Activated T-helper 1 cell treated with anti-CD3 and anti-CD28 coated beads, Interleukin-2, amount 50 U/mL, for 16 hours (primary cell): ENCODE data around the gene UBAC1.
A peak's percentile ranks its signal among the peaks of the same experiment; 100 is the strongest.
"Not testable (repeated sequence)": the region's sequence is repeated elsewhere in the genome, so short reads cannot be mapped to it uniquely, and the experiment has no call there.

ENCODE experiments used
- DNase-seq, 2 donors: peaks; one replicate each; pipeline ENCODE4 v3.0.0-alpha.2; 2020; ENCODE audit warnings: low read depth in 1 of 2, low spot score in 1 of 2

Gene UBAC1

DNA sequence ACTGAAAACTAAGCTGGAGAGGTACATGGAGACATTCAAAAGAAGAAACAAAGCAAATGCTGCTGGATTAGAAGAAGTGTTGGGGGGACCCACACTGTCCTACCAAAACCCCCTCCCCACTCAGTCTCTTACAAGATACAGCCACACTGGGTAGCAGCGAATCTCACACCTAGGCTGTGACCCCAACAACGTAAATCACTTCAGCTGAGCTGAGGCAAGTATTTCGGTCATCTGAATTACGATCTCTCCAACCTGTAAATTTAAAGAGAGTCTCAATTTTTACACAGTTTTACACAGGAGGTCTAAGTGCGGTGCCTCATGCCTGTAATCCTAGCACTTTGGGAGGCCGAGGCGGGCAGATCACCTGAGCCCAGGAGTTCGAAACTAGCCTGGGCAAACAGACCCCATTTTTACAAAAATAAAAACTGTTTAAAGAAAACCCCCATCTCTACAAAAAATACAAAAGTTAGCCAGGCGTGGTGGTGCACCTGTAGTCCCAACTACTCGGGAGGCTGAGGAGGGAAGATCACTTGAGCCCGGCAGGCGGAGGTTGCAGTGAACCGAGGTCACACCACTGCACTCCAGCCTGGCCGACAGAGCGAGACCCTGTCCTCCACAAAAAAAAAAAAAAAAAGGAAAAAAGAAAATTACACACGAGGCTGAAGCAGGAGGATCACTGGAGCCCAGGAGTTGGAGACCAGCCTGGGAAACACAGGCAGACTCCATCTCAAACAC is 57.2 kb downstream of the UBAC1 start:
- no peak for DNase-seq

DNA sequence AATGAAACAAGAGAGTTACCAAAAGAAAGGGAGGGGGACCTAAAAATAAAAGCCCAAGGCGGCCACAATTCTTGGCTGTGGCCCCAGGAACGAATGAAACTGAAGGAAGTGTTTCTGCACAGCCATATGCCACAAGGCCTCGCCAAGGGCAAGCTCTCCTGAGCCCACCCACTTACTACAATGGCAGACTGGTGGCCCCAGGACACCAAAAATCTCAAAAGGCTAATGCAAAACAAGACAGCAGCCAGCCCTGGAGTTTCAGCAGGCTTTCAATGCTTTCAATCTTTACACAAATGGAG is 57.9 kb downstream of the UBAC1 start:
- no peak for DNase-seq

DNA sequence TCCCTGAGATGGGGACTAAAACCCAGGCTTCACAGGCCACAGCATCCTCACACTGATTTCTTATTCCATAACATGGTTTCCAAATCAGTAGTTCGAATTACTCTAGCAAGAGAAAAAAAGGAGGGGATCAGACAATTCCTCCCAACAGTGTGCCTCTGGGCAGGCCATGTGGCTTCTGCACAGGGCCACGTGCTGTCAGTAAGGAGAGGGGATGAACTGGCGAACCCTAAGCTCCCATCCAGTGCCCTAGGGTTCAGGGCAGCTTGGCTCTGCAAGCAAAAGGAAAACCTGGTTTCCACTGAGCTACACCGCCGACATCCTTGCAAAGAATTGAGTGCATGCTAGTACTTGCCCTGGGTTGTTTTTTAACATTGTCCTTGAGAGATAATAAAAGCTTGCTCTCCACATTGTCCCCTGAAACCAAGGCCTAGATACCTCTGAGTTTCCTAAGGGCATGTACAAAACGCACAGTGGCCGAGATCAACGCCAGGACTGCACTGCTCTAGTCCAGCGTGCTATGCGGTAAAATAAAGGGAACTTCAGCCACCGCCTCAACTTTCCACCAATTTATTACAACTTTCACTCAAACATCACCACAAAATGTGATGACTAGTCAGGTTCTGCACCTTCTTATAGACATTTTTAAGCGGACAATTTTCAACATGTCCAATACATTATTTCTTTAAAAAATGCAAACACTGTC is 58.4 kb downstream of the UBAC1 start:
- DNase-seq, result no peak

DNA sequence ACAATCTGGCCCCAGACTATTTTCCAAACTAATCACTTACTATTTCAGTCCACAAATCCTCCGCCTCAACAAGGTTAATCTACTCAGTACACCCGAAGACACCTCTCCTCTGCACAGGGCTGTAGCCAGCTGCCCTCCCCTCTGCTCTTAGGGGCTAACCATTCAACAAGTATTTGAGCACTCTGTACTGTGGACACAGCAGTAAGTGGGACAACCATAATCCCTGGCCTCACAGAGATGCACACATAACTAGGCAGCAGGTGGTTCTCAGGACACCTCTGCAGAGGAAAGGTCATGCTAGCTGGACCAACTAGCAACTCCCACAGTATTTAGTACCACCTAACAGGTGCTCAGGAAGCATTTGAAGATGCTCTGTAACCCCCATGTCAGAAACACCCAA is 59.3 kb downstream of the UBAC1 start:
- no peak for DNase-seq

DNA sequence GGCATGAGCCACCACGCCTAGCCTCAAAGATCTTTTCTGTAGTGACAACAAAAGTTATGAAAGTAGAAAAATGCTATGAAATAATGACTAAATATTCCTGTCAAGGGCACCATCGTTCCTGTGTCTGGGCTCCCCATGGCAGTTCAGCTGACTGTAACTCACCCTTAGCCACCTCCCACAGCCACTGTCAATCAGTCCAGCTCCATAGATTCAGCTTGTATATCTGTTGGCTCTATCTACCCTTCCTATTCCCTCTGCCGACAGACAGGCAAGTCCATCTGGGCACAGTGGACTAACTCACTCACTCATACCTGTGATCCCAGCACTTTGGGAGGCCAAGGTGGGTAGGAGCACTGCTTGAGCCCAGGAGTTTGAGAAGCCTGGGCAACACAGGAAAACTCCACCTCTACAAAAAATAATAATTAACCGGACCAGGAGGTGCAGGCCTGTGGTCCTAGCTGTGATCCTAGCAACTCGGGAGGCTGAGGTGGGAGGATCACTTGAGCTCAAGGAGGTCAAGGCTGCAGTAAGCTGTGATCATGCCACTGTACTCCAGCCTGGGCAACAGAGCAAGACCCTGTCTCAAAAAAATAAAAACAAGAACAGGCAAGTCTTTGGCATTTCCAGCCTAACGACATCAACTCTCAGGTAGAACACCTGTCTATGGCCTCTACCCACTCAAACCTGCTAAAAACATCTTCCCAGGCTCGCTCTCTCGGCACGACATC is 60.0 kb downstream of the UBAC1 start:
- no peak for DNase-seq

DNA sequence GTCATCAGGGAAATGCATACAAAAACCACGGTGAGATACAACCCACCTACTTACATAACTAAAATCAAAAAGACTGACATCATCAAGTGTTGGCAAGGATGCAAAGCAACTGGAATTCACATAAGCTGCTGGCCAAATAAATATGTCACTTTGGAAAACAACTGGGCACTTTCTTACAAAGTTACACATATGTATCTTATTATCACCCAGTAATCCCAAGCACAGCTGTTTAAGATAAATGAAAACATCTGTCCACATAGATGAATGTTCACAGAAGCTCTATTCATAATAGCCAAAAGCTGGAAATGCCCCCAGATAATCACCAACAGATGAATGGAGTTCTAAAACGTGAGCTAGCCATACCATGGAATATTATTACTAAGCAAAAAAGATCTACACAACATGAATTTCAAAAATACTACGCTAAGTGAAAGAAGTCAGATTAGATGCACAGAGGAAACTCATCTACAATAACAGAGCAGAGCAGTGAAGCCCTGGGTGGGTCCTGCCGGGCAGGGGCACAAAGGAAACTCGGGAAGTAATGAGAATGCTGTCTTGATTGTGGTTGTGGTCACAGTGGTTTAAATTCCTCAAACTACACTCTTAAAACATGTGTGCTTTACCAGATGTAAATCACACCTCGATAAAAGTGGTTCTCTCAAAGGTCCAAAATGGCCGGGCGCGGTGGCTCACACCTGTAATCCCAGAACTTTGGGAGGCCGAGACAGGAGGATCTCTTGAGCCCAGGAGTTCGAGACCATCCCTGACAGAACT is 62.4 kb downstream of the UBAC1 start:
- DNase-seq, result no peak

DNA sequence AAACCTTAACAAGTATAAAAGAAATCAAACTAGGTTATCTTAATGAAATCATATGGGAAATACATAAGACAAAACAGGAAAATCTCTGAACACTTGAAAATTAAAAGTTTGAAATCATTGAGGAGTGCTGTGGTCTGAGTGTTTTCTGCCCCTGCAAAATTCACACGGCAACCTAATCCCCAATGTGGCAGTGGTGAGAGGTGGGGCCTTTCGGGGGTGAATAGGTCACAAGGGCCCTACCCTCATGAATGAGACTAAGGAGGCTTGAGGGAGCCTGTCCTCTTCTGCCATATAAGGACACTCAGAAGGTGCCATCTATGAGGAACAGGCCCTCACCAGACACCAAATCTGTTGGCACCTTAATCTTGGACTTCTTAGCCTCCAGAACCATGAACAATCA is 64.5 kb downstream of the UBAC1 start:
- DNase-seq, result no peak

DNA sequence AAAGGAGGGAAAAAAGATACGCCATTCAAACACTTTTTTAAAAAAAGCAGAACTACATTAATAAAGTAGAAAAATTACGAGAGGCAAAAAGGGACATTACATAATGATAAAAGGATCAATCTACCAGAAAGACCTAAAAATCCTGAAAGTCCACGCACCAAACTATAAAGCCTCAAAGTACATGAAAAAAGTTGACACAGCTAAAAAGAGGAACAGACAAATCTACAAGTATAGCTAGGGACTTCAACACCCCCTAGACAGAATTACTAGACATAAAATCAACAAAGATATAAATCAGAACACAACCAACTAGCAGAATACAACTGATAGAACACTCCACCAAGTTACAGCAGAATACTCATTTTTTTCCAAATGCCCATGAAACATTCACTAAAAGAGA is 65.0 kb downstream of the UBAC1 start:
- no peak for DNase-seq

DNA sequence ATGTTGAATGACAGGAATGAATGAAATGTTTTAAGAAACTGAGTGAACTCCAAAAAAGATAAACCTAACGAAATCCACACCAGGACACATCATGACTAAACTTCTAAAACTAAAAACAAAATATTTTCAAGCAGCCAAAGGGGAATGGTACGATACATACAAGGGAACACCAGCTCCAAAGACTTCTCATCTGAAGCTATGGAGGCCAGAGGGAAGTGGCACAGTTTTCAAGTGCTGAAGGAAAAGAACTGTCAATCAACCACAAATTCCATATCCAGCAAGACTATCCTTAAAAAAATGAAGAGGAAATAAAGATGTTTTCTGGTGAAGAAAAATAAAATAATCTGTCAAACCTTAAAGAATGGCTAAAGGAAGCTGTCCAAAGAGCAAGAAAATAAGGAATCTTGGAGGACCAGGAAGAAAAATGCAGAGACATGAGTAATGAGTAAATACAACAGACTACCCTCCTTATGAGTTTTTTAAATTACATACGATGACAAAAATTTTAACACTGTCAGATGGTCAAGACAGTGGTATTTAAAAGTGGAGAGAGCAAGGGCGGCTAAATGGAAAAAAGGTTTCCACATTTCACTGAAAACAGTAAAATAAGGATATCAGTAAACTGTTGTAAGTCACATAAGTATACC is 65.8 kb downstream of the UBAC1 start:
- no peak for DNase-seq

DNA sequence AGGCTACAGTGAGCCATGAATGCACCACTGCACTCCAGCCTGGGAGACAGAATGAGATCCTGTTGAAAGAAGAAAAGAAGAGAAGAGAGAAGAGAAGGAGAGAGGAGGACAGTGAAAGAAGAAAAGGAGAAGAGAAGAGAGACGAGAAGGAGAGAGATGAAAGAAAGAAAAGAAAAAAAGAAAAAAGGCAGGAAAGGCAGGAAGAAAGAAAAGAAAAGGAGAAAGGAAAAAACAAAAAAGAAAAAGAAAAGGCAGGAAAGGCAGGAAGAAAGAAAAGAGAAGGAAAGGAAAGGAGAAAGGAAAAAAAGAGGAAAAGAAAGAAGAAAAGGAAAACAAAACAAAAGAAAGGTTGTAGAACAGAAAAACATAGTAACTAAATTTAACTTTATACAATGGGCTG is 68.1 kb downstream of the UBAC1 start:
- DNase-seq, result no peak

DNA sequence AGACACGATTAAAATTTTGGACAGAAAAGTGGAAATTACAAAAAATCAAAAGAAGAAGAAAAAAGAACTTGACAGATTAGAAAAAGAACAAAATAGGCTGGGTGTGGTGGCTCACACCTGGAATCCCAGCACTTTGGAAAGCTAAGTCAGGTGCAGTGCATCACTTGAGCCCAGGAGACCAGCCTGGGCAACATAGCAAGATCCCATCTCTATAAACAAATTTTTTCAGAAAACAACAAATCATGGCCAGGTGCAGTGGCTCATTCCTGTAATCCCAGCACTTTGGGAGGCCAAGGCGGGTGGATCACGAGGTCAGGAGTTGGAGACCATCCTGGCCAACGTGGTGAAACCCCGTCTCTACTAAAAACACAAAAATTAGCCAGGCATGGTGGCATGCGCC is 68.8 kb downstream of the UBAC1 start:
- not testable (repeated sequence) for DNase-seq

DNA sequence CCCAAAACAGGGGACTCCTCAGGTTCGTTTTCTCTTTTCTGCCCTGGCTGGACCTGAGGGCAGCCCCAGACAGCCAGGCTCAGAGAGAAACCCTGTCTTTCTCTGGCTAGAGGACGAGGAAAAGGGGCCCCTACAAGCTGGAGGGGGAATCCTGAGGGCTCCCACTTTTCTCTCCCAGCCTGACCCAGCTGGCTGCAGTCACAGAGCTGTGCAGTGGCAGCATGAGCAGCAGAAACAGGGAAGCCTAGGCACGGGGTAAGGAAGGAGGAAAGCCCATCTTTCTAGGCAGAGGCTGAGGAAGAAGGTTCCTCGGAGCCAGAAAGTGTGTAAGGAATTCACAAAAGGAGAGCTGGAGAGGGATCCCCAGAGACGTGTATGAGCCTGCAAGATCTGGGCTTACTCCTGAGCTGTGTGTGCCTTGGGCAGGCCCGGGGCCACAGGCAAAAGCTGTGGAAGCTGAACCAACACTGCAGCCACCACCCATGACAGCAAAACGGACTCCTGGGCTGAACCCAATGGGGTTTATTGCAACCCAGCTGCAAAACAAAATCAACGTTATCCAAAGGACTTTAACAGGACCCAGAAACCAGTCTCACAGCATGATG is 70.0 kb downstream of the UBAC1 start:
- no peak for DNase-seq

DNA sequence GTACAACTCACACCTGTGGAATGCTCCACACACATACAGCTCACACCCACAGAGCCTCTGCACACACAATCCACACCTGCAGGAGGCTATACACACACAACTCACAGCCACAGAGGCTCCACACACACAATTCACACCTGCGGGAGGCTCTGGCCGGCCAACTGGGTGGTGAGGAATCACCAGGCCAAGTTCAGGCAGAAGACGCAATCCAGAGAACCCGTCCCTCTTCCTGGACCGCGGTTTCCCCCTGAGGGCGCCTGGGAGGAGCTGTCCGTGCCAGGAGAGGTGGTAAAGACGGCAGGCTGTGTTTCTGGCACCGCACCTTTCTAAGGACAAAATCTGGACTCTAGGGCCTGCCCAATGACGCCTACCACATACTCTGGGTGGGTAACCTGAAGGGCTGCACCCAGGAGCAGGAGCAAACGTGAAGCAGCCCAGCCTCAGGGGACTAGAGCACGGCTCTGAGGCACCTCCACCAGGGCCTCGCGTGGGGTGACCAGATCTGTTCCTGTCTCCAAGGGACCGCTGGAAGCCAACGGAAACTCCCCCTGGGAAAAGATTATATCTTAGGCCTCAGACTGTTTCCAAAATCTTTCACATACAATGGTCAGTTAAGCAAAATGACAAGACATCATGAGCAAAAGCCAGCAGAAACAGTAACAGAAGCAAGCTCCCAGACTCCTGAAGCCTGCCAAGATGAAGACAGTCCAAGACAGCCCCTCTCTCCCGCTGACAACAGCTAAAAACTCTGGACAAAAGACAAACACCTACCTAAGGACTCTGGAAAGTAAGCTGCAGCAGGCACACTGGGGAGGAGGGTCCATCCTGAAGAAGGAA is 70.8 kb downstream of the UBAC1 start:
- no peak for DNase-seq

DNA sequence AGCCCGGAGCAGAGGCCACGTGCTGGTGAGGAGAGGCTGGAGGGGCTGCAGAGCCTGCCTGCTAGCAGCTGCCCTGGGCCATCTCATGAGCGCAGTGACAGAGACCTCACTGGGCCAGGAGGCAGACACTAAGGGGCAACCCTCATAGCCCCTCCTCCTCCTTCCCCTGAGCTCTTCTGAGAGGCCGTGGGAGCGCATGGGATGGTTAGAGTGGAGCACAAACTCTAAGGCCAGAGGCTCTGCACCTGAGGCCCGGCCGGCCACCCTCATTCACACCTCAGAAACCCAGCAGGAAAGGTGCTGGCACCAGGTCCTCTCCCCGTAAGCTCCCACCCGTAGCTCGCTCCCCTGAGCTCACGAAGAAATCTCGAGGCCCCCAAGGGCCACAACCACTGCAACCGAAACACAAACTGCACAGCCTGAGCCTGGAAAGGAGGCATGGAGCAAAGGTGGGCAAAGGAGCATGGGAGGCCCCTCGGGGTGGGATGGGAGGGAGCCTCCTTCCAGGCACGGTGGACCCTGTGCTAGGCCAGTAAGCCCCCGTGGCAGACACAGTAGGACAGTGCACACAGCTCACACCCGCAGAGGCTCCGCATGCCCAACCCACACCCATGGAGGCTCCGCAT is 71.5 kb downstream of the UBAC1 start:
- DNase-seq, result no peak

DNA sequence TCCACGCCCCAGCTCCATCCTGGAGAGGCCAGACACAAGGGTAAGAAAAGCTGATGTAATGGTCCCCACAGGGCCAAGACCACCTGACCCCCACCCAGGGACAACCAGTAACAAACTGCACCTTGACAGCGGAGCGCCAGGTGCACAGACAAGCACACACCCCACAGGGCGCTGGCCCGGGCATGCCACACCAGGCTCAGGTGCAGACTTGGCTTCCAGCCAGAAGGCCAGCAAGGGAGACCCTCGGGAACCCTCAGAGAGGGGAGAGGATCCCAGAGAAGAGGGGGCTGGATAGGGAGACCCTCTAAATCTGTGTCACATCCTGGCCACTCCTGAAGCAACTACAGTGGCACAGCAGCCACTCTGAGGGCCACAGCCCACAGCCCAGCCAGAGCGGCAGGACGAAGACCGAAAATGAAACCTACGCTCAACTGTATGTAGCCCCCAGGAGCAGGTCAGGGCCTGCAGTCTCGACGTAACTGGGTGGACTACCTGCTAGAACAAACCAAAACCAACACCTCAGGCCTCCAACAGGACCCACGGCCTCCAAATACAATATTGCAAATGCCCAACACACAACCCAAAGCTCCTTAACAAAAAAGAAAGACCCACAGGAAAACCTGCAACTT is 72.3 kb downstream of the UBAC1 start:
- DNase-seq, result no peak

DNA sequence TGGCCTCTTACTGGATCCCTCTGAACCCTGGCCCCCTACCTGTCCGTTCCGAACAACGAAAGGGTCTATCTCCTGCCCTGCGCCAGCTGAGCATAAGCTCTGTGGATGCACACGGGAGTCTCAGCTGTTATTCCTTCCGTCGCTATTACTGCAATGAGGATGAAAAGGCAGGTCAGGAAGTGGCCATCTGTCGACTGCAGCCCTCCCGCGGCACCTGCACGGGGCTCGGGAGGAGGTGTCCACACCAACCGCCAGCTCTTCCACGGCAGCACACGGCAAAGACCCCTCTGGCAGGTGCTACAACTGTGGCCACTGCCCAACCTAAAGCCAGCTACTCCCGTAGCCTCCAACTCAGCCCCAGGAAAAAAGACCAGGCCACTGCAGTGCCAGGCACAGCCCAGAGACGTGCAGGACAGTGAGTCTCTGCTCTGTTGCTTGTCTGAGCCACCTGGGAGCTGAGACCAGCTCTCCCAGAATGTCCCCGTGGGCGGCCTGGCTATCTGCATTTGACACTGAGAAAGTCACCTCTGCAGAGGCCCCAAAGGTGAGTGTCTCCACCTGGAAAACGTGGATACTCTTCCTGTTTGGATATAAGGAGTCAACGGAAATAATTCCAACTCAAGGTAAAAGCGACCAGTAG is 72.9 kb downstream of the UBAC1 start:
- no peak for DNase-seq

DNA sequence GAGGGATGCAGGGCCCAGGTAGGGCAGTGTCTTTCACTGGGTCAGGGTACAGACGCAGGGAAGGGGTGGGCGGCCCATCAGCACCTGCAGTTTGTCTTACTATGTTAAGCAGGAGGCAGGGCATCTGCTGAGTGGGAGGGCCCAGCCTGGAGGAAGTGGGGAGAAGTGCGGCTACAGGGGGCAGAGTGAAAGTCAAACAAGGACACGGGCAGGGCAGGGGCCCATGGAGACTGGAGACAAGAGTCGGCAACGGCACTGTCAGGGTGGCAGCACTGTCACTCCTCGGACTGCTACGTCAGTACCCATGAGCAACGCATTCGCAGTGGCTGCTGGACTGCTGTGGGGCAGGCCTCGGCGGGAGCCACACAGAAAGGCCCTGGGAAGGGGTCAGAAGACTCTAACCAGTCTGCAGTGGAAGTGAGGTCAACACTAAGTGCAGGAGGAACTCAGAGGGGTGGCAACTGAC is 73.6 kb downstream of the UBAC1 start:
- DNase-seq, result peak in 1 of 2 donors; percentile 21

DNA sequence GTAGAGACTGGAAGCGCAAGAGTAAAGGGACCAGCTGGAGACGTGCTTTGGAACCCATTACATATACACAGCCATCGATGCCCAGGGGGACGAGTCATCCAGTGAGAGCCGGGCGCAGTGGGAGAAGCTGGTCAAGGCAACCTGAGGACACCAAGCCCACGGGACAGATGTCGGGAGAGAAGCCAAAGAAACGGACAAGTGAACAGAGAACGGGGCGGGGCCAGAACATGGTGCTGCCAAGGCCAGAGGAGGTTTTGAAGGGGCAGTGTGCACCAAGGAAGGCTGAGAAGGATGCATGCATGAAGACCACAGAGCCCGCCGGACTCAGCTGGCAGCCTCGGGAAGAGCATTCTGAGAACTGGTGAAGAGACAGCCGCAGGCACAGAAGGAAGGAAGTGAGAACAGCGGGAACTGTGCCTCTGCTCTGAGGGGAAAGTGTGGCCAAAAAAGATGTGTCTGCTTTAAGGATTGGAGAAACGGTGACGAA is 74.1 kb downstream of the UBAC1 start:
- DNase-seq, result no peak
